ENCODE measurements around the gene SLC12A6.

Gene SLC12A6

GRCh38 chr15:34292621-34293020 is 45.0 kb downstream of the SLC12A6 start:
- in situ Hi-C loops (cut with HindIII; ENCODE audit: low pct_ligation_motif_present, low pct_unique_long_range_greater_than_20kb, low sequenced_read_pairs), result no loop called here
- no peak for DNase-seq

GRCh38 chr15:34284937-34285336 is 52.6 kb downstream of the SLC12A6 start:
- in situ Hi-C loops (cut with HindIII; ENCODE audit: low pct_ligation_motif_present, low pct_unique_long_range_greater_than_20kb, low sequenced_read_pairs), result no loop called here
- DNase-seq, result no peak

GRCh38 chr15:34282384-34282783 is 55.2 kb downstream of the SLC12A6 start:
- DNase-seq, result no peak
- in situ Hi-C loops (cut with HindIII; ENCODE audit: low pct_ligation_motif_present, low pct_unique_long_range_greater_than_20kb, low sequenced_read_pairs), result no loop called here

GRCh38 chr15:34280193-34280592 is 57.4 kb downstream of the SLC12A6 start:
- in situ Hi-C loops (cut with HindIII; ENCODE audit: low pct_ligation_motif_present, low pct_unique_long_range_greater_than_20kb, low sequenced_read_pairs), result no loop called here
- no peak for DNase-seq

GRCh38 chr15:34279368-34279767 is 58.2 kb downstream of the SLC12A6 start:
- no peak for DNase-seq
- in situ Hi-C loops (cut with HindIII; ENCODE audit: low pct_ligation_motif_present, low pct_unique_long_range_greater_than_20kb, low sequenced_read_pairs), result no loop called here

GRCh38 chr15:34275721-34276120 is 61.9 kb downstream of the SLC12A6 start:
- in situ Hi-C loops (cut with HindIII; ENCODE audit: low pct_ligation_motif_present, low pct_unique_long_range_greater_than_20kb, low sequenced_read_pairs), result no loop called here
- no peak for DNase-seq

GRCh38 chr15:34275154-34275553 is 62.4 kb downstream of the SLC12A6 start:
- DNase-seq, result no peak
- in situ Hi-C loops (cut with HindIII; ENCODE audit: low pct_ligation_motif_present, low pct_unique_long_range_greater_than_20kb, low sequenced_read_pairs), result no loop called here

GRCh38 chr15:34271493-34271892 is 66.1 kb downstream of the SLC12A6 start:
- in situ Hi-C loops (cut with HindIII; ENCODE audit: low pct_ligation_motif_present, low pct_unique_long_range_greater_than_20kb, low sequenced_read_pairs), result no loop called here
- DNase-seq, result no peak

GRCh38 chr15:34266751-34267150 is 70.8 kb downstream of the SLC12A6 start:
- in situ Hi-C loops (cut with HindIII; ENCODE audit: low pct_ligation_motif_present, low pct_unique_long_range_greater_than_20kb, low sequenced_read_pairs), result no loop called here
- no peak for DNase-seq

GRCh38 chr15:34264076-34264475 is 73.5 kb downstream of the SLC12A6 start:
- no peak for DNase-seq
- in situ Hi-C loops (cut with HindIII; ENCODE audit: low pct_ligation_motif_present, low pct_unique_long_range_greater_than_20kb, low sequenced_read_pairs), result no loop called here

GRCh38 chr15:34262362-34262761 is 75.2 kb downstream of the SLC12A6 start:
- in situ Hi-C loops (cut with HindIII; ENCODE audit: low pct_ligation_motif_present, low pct_unique_long_range_greater_than_20kb, low sequenced_read_pairs), result no loop called here
- DNase-seq, result no peak

GRCh38 chr15:34259566-34259965 is 78.0 kb downstream of the SLC12A6 start:
- no peak for DNase-seq
- in situ Hi-C loops (cut with HindIII; ENCODE audit: low pct_ligation_motif_present, low pct_unique_long_range_greater_than_20kb, low sequenced_read_pairs), result no loop called here

- in situ Hi-C loops (cut with HindIII; ENCODE audit: low pct_ligation_motif_present, low pct_unique_long_range_greater_than_20kb, low sequenced_read_pairs), result no loop called here
- no peak for DNase-seq
Observed at GRCh38 chr15:34258151-34258550, 79.4 kb downstream of the SLC12A6 start.

GRCh38 chr15:34252545-34252944 is 85.0 kb downstream of the SLC12A6 start:
- no peak for DNase-seq
- in situ Hi-C loops (cut with HindIII; ENCODE audit: low pct_ligation_motif_present, low pct_unique_long_range_greater_than_20kb, low sequenced_read_pairs), result no loop called here

GRCh38 chr15:34248190-34248589 is 89.4 kb downstream of the SLC12A6 start:
- in situ Hi-C loops (cut with HindIII; ENCODE audit: low pct_ligation_motif_present, low pct_unique_long_range_greater_than_20kb, low sequenced_read_pairs), result no loop called here

GRCh38 chr15:34246276-34246976 is 91.2 kb downstream of the SLC12A6 start:
- in situ Hi-C loops (cut with HindIII; ENCODE audit: low pct_ligation_motif_present, low pct_unique_long_range_greater_than_20kb, low sequenced_read_pairs), result no loop called here
- DNase-seq, result no peak

More at GRCh38 chr15:34248190-34248589, 89.4 kb downstream of the SLC12A6 start:
- DNase-seq, result no peak

- DNase-seq, result no peak
- in situ Hi-C loops (cut with HindIII; ENCODE audit: low pct_ligation_motif_present, low pct_unique_long_range_greater_than_20kb, low sequenced_read_pairs), result no loop called here
Observed at GRCh38 chr15:34243226-34243625, 94.4 kb downstream of the SLC12A6 start.

- in situ Hi-C loops (cut with HindIII; ENCODE audit: low pct_ligation_motif_present, low pct_unique_long_range_greater_than_20kb, low sequenced_read_pairs), result no loop called here
Observed at GRCh38 chr15:34242331-34242710, 95.3 kb downstream of the SLC12A6 start.

GRCh38 chr15:34241376-34242330 is 95.9 kb downstream of the SLC12A6 start:
- DNase-seq, result peak; percentile 53
- in situ Hi-C loops (cut with HindIII; ENCODE audit: low pct_ligation_motif_present, low pct_unique_long_range_greater_than_20kb, low sequenced_read_pairs), result no loop called here

More at GRCh38 chr15:34242331-34242710, 95.3 kb downstream of the SLC12A6 start:
- no peak for DNase-seq

- in situ Hi-C loops (cut with HindIII; ENCODE audit: low pct_ligation_motif_present, low pct_unique_long_range_greater_than_20kb, low sequenced_read_pairs), result no loop called here
Observed at GRCh38 chr15:34240537-34240936, 97.0 kb downstream of the SLC12A6 start.

More at GRCh38 chr15:34240537-34240936, 97.0 kb downstream of the SLC12A6 start:
- no peak for DNase-seq

Data from ACHN (cell line).